ENCODE measurements around the gene SWSAP1.

- peak; percentile 54 to 74 (median 66) for TF ChIP-seq CTCF (IDR thresholded peaks at IDR 0.05)
- peak in 1 of 2 donors; percentile 21 for TF ChIP-seq POLR2A (IDR thresholded peaks at IDR 0.05)
Measured at GRCh38 chr19:11382898-11383705, 8.6 kb downstream of the SWSAP1 start.
